ENCODE results near the gene ARHGEF10L. TPM values are rescaled to one million over a fixed set of nuclear protein-coding genes. Genes with fewer than 3 reads are reported as not detected.
"Not testable (repeated sequence)": the region's sequence is repeated elsewhere in the genome, so short reads cannot be mapped to it uniquely, and the experiment has no call there.

The ARHGEF10L gene
- total RNA-seq, 3 donors from 2014 or later, result 0.08 to 0.24 TPM; not detected in 1

DNA sequence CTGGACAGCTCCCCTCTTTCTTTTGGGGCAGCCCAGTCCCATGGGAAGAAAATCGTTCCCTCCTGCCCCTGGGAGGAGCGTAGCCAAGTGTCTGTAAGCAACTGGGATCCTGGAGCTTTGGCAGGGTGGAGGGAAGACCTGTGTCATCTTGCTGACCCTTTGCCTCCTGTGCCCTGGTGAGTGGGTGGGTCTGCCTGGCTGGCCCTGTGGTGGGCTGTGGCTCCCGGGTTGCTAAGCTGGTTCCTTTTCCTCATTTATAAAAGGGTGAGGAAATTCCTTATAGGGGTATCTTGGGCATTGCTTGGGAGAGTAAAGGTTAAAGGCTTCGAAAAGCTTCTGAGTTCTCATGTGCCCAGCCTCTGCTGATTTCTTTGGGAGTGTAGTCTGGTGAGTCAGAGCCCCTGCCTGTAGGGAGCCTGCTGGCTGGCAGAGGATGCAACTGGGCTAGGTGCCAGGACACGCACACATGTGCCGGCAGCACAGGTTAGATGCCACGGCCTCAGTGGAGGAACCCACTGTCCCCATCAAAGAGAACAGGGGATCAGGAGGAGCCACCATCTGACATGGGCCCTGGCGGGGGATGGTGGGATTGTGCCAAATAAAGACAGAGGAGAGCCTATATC is 85.2 kb downstream of the ARHGEF10L start:
- no peak overlapping the region for H3K4me3 Mint-ChIP-seq
- no peaks in the 10 kb centered on the region for H3K9me3 Mint-ChIP-seq
- DNase-seq (no peak), ATAC-seq (no peak)
- no peaks in the 10 kb centered on the region for H3K36me3 Mint-ChIP-seq (ENCODE audit: insufficient read depth)
- H3K27me3 Mint-ChIP-seq (ENCODE audit: low read depth), result peaks cover 4% of the 10 kb centered on the region
- H3K4me1 Mint-ChIP-seq (ENCODE audit: low read depth), result no peaks in the 10 kb centered on the region

DNA sequence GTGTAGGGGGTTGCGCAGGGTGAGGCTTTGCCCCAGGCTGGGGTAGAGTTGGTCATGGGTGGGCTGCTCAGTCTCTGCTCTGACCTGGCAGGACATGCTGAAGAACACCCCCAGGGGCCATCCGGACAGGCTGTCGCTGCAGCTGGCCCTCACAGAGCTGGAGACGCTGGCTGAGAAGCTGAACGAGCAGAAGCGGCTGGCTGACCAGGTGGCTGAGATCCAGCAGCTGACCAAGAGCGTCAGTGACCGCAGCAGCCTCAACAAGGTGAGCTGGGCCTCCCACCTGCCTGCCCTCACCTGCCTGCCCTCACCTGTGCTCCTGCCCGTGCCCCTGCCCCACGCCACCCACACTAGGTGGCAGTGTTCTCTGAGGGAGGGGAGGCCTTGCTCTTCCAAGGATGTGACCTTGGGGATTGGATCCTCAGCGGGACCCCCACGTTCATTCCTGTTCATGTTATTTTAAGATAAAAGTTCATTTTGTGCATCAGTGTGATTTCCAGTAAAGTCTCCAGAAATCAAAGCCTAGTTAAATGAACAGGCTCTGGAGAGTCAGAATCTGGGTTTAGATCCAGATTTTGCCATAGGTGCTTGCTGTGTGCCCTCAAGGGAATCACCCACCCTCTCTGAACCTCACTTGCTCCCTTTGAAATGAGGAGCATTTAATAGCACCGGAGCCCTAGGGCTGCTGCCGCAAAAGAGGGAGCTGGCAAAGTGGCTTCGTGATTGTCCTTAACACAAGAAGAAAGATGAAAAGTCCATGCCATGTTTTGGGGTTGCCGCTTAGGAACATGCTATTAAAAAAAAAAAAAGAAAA is 87.9 kb downstream of the ARHGEF10L start:
- Mint-ChIP-seq H3K4me1 (ENCODE audit: low read depth) (no peaks in the 10 kb centered on the region), H3K4me3 (no peak overlapping the region), H3K27me3 (ENCODE audit: low read depth) (peaks cover 2% of the 10 kb centered on the region), H3K36me3 (ENCODE audit: insufficient read depth) (no peaks in the 10 kb centered on the region), H3K9me3 (no peaks in the 10 kb centered on the region)
- ATAC-seq (no peak), DNase-seq (no peak)

DNA sequence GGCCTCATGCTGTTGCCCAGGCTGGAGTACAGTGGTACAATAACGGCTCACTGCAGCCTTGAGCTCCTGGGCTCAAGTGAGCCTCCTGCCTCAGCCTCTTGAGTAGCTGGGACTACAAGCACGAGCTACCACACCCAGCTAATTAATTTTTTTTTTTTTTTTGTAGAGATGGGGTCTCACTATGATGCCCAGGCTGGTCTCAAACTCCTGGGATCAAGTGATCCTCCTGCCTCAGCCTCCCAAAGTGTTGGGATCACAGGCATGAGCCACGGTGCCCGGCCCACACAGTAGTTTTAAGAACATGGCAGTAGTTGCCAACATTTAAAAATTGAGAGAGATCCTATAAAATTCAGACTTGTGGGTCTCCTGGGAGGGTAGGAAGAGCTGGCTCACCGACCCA is 89.5 kb downstream of the ARHGEF10L start:
- H3K9me3 Mint-ChIP-seq; H3K4me3 Mint-ChIP-seq; DNase-seq; H3K4me1 Mint-ChIP-seq (ENCODE audit: low read depth); H3K27me3 Mint-ChIP-seq (ENCODE audit: low read depth); H3K36me3 Mint-ChIP-seq (ENCODE audit: insufficient read depth); ATAC-seq: not testable (repeated sequence)

DNA sequence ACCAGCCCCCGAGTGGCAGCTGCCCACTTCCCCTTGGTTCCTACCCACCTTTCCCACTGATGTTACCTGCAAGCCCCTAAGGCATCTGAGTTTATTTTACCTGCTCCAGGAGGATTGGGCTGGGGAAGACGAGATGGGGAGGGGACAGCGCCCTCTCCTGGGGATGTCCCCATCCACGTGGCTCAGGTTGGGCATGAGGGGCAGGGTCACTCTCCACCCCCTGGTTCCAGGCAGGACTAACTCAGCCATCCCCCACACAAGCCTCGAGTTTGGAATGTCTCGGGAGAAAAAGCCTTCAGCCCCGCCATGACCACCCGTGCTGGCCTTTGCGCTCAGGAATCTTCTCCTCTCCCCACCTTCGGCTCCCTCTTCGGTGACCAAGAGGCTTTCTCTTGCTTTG is 90.0 kb downstream of the ARHGEF10L start:
- Mint-ChIP-seq H3K27me3 (ENCODE audit: low read depth) (peaks cover 2% of the 10 kb centered on the region), H3K9me3 (no peaks in the 10 kb centered on the region), H3K4me1 (ENCODE audit: low read depth) (no peaks in the 10 kb centered on the region), H3K4me3 (no peak overlapping the region), H3K36me3 (ENCODE audit: insufficient read depth) (no peaks in the 10 kb centered on the region)
- DNase-seq (no peak), ATAC-seq (no peak)

DNA sequence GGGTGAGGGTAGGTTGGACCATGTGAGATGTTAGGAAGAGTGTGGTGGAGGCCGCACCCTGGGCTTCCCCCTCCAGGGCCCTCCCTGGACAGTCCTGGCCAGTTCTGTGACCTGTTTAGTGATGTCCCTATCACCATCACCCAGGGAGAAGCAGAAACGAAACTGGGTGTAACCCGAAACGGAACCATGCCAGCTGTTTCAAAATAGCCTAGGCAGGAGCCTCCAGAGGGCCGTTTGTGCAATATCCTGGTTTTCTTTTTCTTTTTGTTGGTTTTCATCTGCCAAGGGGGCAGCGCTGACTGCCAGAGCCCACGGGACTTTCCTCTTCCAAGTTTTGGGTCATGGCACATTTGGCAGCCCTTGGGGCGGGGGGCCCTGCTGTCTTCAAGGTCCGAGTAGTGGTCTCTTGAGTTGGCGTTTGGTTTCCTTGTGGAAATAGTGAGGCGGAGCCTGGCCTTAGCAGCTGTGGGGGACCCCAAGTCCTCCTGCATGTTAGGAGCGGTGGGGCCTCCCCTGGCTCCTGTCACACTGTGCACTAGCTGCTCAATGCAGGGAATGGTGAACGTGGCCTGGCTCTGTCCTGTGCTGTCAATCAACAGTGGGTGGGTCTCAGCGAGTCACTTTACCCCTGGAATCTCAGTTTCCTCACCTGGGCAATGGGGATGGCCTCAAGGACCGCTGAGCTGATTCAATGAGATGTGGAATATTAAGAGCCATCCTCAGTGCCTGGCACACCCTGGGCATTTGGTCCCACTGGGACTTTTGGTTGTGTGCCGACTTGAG is 90.7 kb downstream of the ARHGEF10L start:
- no peak for DNase-seq
- no peaks in the 10 kb centered on the region for H3K36me3 Mint-ChIP-seq (ENCODE audit: insufficient read depth)
- H3K9me3 Mint-ChIP-seq, result no peaks in the 10 kb centered on the region
- no peak overlapping the region for H3K4me3 Mint-ChIP-seq
- H3K27me3 Mint-ChIP-seq (ENCODE audit: low read depth), result peaks cover 1% of the 10 kb centered on the region
- no peaks in the 10 kb centered on the region for H3K4me1 Mint-ChIP-seq (ENCODE audit: low read depth)
- no peak for ATAC-seq

DNA sequence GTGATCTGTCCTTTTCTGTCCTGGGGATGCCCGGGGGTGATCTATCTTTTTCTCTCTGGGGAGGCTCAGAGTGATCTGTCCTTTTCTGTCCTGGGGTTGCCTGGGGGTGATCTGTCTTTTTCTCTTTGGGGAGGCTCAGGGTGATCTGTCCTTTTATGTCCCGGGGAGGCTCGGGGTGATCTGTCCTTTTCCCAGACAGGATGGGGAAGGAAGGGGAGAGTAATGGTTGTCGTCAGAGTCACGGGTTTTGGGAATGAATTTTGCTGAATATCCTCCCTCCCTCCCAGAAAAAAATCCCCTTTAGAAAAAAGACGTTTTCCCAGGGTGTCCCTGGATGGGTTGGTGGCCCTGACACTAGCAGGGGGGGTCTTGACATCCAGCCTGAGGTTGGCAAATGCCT is 91.5 kb downstream of the ARHGEF10L start:
- peaks cover 2% of the 10 kb centered on the region for H3K4me1 Mint-ChIP-seq (ENCODE audit: low read depth)

DNA sequence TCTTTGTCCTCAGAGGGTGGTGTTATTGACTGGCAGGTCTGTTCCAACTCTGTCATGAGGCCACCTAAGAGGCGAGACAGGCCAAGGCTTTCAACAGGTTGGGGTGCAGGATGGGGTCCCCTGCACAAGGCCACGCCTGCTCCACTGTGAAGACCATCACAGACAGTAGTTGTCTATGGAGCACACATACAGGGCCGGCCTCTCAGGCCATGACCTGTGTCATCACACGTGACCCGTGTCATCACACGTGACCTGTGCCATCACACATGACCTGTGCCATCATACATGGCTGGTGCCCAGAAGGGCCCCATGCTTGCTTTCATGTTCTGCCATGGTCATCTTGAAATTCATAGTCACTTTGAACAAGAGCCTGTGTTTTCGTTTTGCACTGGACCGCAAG is 91.9 kb downstream of the ARHGEF10L start:
- Mint-ChIP-seq H3K27me3 (ENCODE audit: low read depth) (no peaks in the 10 kb centered on the region), H3K9me3 (no peaks in the 10 kb centered on the region), H3K4me3 (no peak overlapping the region), H3K4me1 (ENCODE audit: low read depth) (peaks cover 2% of the 10 kb centered on the region), H3K36me3 (ENCODE audit: insufficient read depth) (no peaks in the 10 kb centered on the region)
- ATAC-seq, result no peak
- DNase-seq, result no peak

More for the DNA sequence above, 91.5 kb downstream of the ARHGEF10L start:
- no peaks in the 10 kb centered on the region for H3K27me3 Mint-ChIP-seq (ENCODE audit: low read depth)
- no peaks in the 10 kb centered on the region for H3K36me3 Mint-ChIP-seq (ENCODE audit: insufficient read depth)
- no peak for ATAC-seq
- DNase-seq, result no peak
- H3K9me3 Mint-ChIP-seq, result no peaks in the 10 kb centered on the region
- no peak overlapping the region for H3K4me3 Mint-ChIP-seq

DNA sequence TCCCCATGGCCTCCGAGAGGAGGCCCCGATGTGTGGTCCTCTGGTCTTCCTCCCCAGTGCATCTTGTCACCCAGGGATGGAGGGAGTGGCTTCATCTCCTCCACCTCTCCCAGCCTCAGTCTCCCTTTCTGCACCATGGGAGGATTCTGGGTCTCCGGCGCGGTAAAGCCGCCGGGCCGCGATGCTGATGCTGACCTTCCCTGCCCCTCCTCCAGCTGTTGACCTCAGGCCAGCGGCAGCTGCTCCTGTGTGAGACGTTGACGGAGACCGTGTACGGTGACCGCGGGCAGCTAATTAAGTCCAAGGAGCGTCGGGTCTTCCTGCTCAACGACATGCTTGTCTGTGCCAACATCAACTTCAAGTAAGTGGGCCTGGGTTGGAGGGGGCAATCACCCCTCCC is 92.6 kb downstream of the ARHGEF10L start:
- Mint-ChIP-seq H3K9me3 (no peaks in the 10 kb centered on the region), H3K4me1 (ENCODE audit: low read depth) (peaks cover 2% of the 10 kb centered on the region), H3K27me3 (ENCODE audit: low read depth) (no peaks in the 10 kb centered on the region), H3K36me3 (ENCODE audit: insufficient read depth) (no peaks in the 10 kb centered on the region), H3K4me3 (no peak overlapping the region)
- ATAC-seq (no peak), DNase-seq (no peak)

DNA sequence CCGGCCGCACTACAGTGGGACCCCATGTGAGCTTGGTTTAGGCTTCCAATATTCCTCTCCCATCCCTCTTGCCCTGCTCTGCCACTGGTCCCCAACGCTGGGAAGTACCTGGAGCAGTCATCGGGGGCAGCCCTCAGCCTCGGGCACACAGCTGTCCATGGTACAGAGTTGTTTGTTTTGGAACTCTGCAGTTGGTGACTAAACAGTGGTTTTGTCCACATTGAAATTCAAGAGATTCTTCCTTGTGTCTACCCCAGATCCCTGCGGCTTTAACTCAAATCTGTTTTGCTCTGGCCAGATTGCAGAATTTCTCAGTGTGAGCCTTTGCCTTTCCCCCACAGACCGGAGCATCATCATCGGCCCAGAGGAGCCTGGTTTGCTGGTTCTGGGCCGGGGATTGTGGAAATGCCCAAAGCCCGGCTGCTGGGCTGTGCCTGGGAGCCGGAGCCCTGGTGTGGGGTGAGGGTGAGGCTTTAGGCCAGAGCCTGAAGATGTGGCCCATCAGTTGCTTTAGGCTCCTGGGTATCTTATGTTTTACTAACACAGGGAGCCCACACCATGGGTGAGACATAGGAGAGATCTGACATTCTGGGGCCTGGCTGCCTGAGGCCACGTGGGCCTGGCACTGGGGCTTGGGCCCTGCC is 93.2 kb downstream of the ARHGEF10L start:
- no peak for ATAC-seq
- Mint-ChIP-seq H3K9me3 (no peaks in the 10 kb centered on the region), H3K4me1 (ENCODE audit: low read depth) (peaks cover 2% of the 10 kb centered on the region), H3K27me3 (ENCODE audit: low read depth) (no peaks in the 10 kb centered on the region), H3K36me3 (ENCODE audit: insufficient read depth) (no peaks in the 10 kb centered on the region), H3K4me3 (no peak overlapping the region)
- no peak for DNase-seq

DNA sequence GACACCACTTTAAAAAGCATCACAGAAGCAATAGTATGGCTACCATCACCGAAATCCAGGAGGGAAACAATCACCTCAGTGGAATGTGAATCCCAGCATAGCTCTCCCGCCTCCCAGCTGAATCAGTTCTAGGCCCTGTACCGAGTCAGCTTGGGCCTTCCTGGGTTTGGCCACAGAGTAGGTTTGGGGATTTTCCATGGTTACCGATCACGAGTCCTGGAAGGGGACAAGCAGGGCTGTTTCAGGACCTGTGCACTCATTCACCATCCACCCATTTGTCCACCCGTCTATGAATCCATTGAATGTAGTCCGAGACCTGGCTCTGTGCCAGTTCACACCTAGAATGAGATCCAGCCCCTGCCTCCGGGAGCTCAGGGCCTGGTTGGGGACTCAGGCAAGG is 94.2 kb downstream of the ARHGEF10L start:
- H3K4me1 Mint-ChIP-seq (ENCODE audit: low read depth), result peaks cover 2% of the 10 kb centered on the region
- H3K27me3 Mint-ChIP-seq (ENCODE audit: low read depth), result peaks cover 3% of the 10 kb centered on the region
- H3K9me3 Mint-ChIP-seq, result no peaks in the 10 kb centered on the region
- no peaks in the 10 kb centered on the region for H3K36me3 Mint-ChIP-seq (ENCODE audit: insufficient read depth)
- no peak overlapping the region for H3K4me3 Mint-ChIP-seq
- ATAC-seq (no peak), DNase-seq (no peak)

DNA sequence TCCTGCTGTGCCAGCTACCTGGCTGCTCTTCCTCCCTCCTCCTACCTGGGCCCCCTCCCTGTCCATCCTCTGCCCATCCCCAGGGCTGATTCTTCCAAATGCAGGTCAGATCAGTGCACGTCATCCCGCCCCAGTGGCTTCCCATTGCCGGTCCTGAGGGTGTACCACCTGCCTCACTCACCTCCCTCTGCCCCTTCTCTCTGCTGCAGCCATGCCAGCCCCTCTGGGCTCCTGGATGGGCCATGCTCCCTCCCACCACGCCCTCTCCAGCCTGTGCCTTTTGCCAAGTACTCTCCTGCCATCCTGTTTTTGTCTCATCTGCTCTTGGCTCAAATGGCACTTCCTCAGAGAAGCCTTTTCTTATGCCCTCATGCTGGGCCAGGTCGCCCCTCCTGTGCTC is 95.8 kb downstream of the ARHGEF10L start:
- ATAC-seq (no peak), DNase-seq (no peak)
- no peaks in the 10 kb centered on the region for H3K9me3 Mint-ChIP-seq
- H3K36me3 Mint-ChIP-seq (ENCODE audit: insufficient read depth), result no peaks in the 10 kb centered on the region
- peaks cover 9% of the 10 kb centered on the region for H3K27me3 Mint-ChIP-seq (ENCODE audit: low read depth)
- peaks cover 2% of the 10 kb centered on the region for H3K4me1 Mint-ChIP-seq (ENCODE audit: low read depth)
- no peak overlapping the region for H3K4me3 Mint-ChIP-seq

DNA sequence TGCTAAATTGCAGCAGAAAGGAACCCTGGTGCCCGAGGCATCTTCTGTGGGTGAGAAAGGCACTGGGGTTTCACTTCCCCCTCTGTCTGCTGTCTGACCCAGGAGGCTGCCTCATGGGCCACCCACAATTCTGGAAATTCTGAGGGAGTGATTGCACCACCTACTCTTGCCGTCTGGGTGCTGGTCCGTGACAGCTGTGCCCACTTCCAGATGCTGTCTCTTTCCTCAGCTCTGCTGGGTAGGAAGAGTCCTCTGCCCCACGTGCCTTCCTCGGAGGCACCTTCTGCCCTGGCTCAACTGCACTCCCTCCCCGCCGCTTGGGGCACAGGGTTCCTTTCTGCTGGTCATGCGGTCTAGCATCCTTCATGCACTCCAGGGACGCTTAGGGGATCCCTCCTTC is 96.3 kb downstream of the ARHGEF10L start:
- Mint-ChIP-seq H3K9me3 (no peaks in the 10 kb centered on the region), H3K4me3 (no peak overlapping the region), H3K27me3 (ENCODE audit: low read depth) (peaks cover 9% of the 10 kb centered on the region), H3K4me1 (ENCODE audit: low read depth) (peaks cover 2% of the 10 kb centered on the region), H3K36me3 (ENCODE audit: insufficient read depth) (no peaks in the 10 kb centered on the region)
- ATAC-seq (no peak), DNase-seq (no peak)

DNA sequence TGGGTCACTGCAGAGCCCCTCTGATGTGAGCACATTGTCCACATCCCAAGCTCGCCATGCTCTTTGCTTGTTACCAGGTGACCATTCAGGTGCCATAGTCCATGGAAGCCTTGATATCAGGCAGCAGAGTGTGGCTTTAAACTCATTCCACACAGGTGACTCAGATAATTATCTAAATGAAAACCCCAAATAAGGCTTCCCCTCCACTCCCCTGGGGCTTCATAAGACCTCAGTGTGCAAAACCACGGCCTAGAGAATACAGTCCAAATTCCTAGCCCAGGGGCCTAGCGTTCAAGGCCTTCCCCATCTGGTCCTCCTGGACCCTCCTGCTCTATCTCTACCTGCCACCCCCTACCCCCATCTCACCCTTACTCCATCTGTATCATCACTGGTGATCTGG is 97.1 kb downstream of the ARHGEF10L start:
- peaks cover 9% of the 10 kb centered on the region for H3K27me3 Mint-ChIP-seq (ENCODE audit: low read depth)
- H3K4me3 Mint-ChIP-seq, result no peak overlapping the region
- ATAC-seq (no peak), DNase-seq (no peak)
- H3K9me3 Mint-ChIP-seq, result no peaks in the 10 kb centered on the region
- no peaks in the 10 kb centered on the region for H3K36me3 Mint-ChIP-seq (ENCODE audit: insufficient read depth)
- H3K4me1 Mint-ChIP-seq (ENCODE audit: low read depth), result peaks cover 2% of the 10 kb centered on the region

DNA sequence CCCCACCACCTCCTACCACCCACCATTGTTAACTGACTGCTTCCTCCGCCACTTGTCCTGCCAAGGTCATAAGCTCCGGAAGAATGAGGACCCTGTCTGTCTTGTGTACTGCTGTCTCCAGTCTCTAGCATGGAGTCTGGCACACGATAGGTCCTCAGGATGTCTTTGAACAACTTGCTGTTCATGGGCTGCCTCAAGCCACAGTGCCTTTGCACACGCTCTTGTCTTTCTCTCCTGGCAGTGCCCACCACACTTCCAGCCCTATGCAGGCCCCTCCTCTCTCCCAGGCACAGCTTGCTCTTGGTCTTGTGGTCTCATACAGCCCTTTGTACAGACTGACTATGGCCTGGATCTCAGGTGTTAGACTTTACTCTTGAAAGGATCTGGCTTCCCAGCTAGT is 97.6 kb downstream of the ARHGEF10L start:
- Mint-ChIP-seq H3K9me3 (no peaks in the 10 kb centered on the region), H3K4me3 (no peak overlapping the region), H3K36me3 (ENCODE audit: insufficient read depth) (no peaks in the 10 kb centered on the region), H3K27me3 (ENCODE audit: low read depth) (peaks cover 12% of the 10 kb centered on the region), H3K4me1 (ENCODE audit: low read depth) (peaks cover 2% of the 10 kb centered on the region)
- DNase-seq (no peak), ATAC-seq (no peak)

Measured in activated T-cell treated with anti-CD3 and anti-CD28 coated beads, Interleukin-2, amount 50 U/mL, for 4 hours (primary cell).